ENCODE data around the gene SLC7A6OS.

SLC7A6OS gene

GRCh38 chr16:68348639-68349445 lies 38.1 kb upstream of the SLC7A6OS start:
- Mint-ChIP-seq H3K27me3 (no peaks in the 10 kb centered on the region), H3K4me3 (no peak overlapping the region), H3K9me3 (no peaks in the 10 kb centered on the region), H3K36me3 (peaks cover 15% of the 10 kb centered on the region), H3K4me1 (no peaks in the 10 kb centered on the region), H3K27ac (no peak overlapping the region)

GRCh38 chr16:68347605-68348004 lies 36.9 kb upstream of the SLC7A6OS start:
- no peaks in the 10 kb centered on the region for H3K9me3 Mint-ChIP-seq
- H3K36me3 Mint-ChIP-seq = peaks cover 13% of the 10 kb centered on the region
- H3K27me3 Mint-ChIP-seq = no peaks in the 10 kb centered on the region
- H3K4me3 Mint-ChIP-seq = no peak overlapping the region
- H3K27ac Mint-ChIP-seq = no peak overlapping the region
- no peaks in the 10 kb centered on the region for H3K4me1 Mint-ChIP-seq

GRCh38 chr16:68346892-68347480 lies 36.2 kb upstream of the SLC7A6OS start:
- Mint-ChIP-seq H3K36me3 (peaks cover 13% of the 10 kb centered on the region), H3K27me3 (no peaks in the 10 kb centered on the region), H3K4me3 (no peak overlapping the region), H3K4me1 (no peaks in the 10 kb centered on the region), H3K9me3 (no peaks in the 10 kb centered on the region), H3K27ac (peak overlapping the region; percentile 41)

- Mint-ChIP-seq H3K4me1 (no peaks in the 10 kb centered on the region), H3K27me3 (no peaks in the 10 kb centered on the region), H3K9me3 (no peaks in the 10 kb centered on the region), H3K4me3 (no peak overlapping the region), H3K36me3 (peaks cover 13% of the 10 kb centered on the region), H3K27ac (no peak overlapping the region)
These were observed 35.4 kb upstream of the SLC7A6OS start for GRCh38 chr16:68345958-68346635.

GRCh38 chr16:68345351-68345810 lies 34.6 kb upstream of the SLC7A6OS start:
- no peak overlapping the region for H3K27ac Mint-ChIP-seq
- H3K9me3 Mint-ChIP-seq = no peaks in the 10 kb centered on the region
- H3K4me3 Mint-ChIP-seq = no peak overlapping the region
- no peaks in the 10 kb centered on the region for H3K27me3 Mint-ChIP-seq
- H3K4me1 Mint-ChIP-seq = no peaks in the 10 kb centered on the region
- peaks cover 18% of the 10 kb centered on the region for H3K36me3 Mint-ChIP-seq

- no peaks in the 10 kb centered on the region for H3K4me1 Mint-ChIP-seq
- H3K27me3 Mint-ChIP-seq = no peaks in the 10 kb centered on the region
- H3K9me3 Mint-ChIP-seq = no peaks in the 10 kb centered on the region
- H3K36me3 Mint-ChIP-seq = peaks cover 18% of the 10 kb centered on the region
- no peak overlapping the region for H3K4me3 Mint-ChIP-seq
- no peak overlapping the region for H3K27ac Mint-ChIP-seq
These were observed 33.5 kb upstream of the SLC7A6OS start for GRCh38 chr16:68344252-68344651.

- Mint-ChIP-seq H3K9me3 (no peaks in the 10 kb centered on the region), H3K27me3 (no peaks in the 10 kb centered on the region), H3K27ac (no peak overlapping the region), H3K4me1 (no peaks in the 10 kb centered on the region), H3K4me3 (no peak overlapping the region), H3K36me3 (peaks cover 18% of the 10 kb centered on the region)
These were observed 32.4 kb upstream of the SLC7A6OS start for GRCh38 chr16:68343137-68343536.

- Mint-ChIP-seq H3K9me3 (no peaks in the 10 kb centered on the region), H3K27me3 (no peaks in the 10 kb centered on the region), H3K27ac (no peak overlapping the region), H3K36me3 (peaks cover 23% of the 10 kb centered on the region), H3K4me1 (no peaks in the 10 kb centered on the region), H3K4me3 (no peak overlapping the region)
These were observed 31.9 kb upstream of the SLC7A6OS start for GRCh38 chr16:68342620-68343019.

- Mint-ChIP-seq H3K4me3 (no peak overlapping the region), H3K36me3 (peaks cover 26% of the 10 kb centered on the region), H3K27ac (no peak overlapping the region), H3K4me1 (no peaks in the 10 kb centered on the region), H3K27me3 (no peaks in the 10 kb centered on the region), H3K9me3 (no peaks in the 10 kb centered on the region)
These were observed 28.5 kb upstream of the SLC7A6OS start for GRCh38 chr16:68339214-68339613.

GRCh38 chr16:68338326-68339119 lies 27.8 kb upstream of the SLC7A6OS start:
- H3K4me3 Mint-ChIP-seq = no peak overlapping the region
- H3K27ac Mint-ChIP-seq = no peak overlapping the region
- H3K9me3 Mint-ChIP-seq = no peaks in the 10 kb centered on the region
- no peaks in the 10 kb centered on the region for H3K27me3 Mint-ChIP-seq
- no peaks in the 10 kb centered on the region for H3K4me1 Mint-ChIP-seq
- H3K36me3 Mint-ChIP-seq = peaks cover 27% of the 10 kb centered on the region

- Mint-ChIP-seq H3K27me3 (no peaks in the 10 kb centered on the region), H3K4me1 (peaks cover 12% of the 10 kb centered on the region), H3K36me3 (peaks cover 26% of the 10 kb centered on the region), H3K27ac (no peak overlapping the region), H3K4me3 (no peak overlapping the region), H3K9me3 (no peaks in the 10 kb centered on the region)
These were observed 24.4 kb upstream of the SLC7A6OS start for GRCh38 chr16:68335175-68335574.

GRCh38 chr16:68332411-68333121 lies 21.8 kb upstream of the SLC7A6OS start:
- H3K27me3 Mint-ChIP-seq = no peaks in the 10 kb centered on the region
- H3K36me3 Mint-ChIP-seq = peaks cover 21% of the 10 kb centered on the region
- H3K4me1 Mint-ChIP-seq = peaks cover 21% of the 10 kb centered on the region
- H3K27ac Mint-ChIP-seq = no peak overlapping the region
- no peak overlapping the region for H3K4me3 Mint-ChIP-seq
- H3K9me3 Mint-ChIP-seq = no peaks in the 10 kb centered on the region

- H3K36me3 Mint-ChIP-seq = peaks cover 17% of the 10 kb centered on the region
- H3K4me3 Mint-ChIP-seq = no peak overlapping the region
- no peaks in the 10 kb centered on the region for H3K9me3 Mint-ChIP-seq
- H3K27ac Mint-ChIP-seq = peak overlapping the region; percentile 66
- H3K27me3 Mint-ChIP-seq = no peaks in the 10 kb centered on the region
- H3K4me1 Mint-ChIP-seq = peaks cover 21% of the 10 kb centered on the region
These were observed 21.2 kb upstream of the SLC7A6OS start for GRCh38 chr16:68331879-68332410.

GRCh38 chr16:68328860-68329390 lies 18.2 kb upstream of the SLC7A6OS start:
- H3K4me3 Mint-ChIP-seq = no peak overlapping the region
- H3K27me3 Mint-ChIP-seq = no peaks in the 10 kb centered on the region
- no peaks in the 10 kb centered on the region for H3K9me3 Mint-ChIP-seq
- H3K27ac Mint-ChIP-seq = no peak overlapping the region
- H3K4me1 Mint-ChIP-seq = peaks cover 21% of the 10 kb centered on the region
- peaks cover 9% of the 10 kb centered on the region for H3K36me3 Mint-ChIP-seq
